Stimulated activated CD8-positive, alpha-beta memory T cell treated with anti-CD3 and anti-CD28 coated beads, Interleukin-4, amount 100 ng/mL, for 1 hour (primary cell): Measurements from ENCODE around the gene EXOC3L1.

Experiments used
- DNase-seq, 2 donors: peaks; one replicate each; pipeline ENCODE4 v3.0.0-alpha.2; 2020; ENCODE audit warnings: low read depth in 2 of 2, low spot score in 1 of 2

The EXOC3L1 gene

GRCh38 chr16:67216612-67217490 is 26.9 kb upstream of the EXOC3L1 start:
- no peak for DNase-seq

GRCh38 chr16:67215706-67216105 is 25.8 kb upstream of the EXOC3L1 start:
- no peak for DNase-seq

- no peak for DNase-seq
These were observed 23.5 kb upstream of the EXOC3L1 start for GRCh38 chr16:67213197-67214019.

GRCh38 chr16:67212766-67213165 is 22.8 kb upstream of the EXOC3L1 start:
- DNase-seq, result no peak

- DNase-seq, result no peak
These were observed 21.7 kb upstream of the EXOC3L1 start for GRCh38 chr16:67211674-67212073.

GRCh38 chr16:67210069-67210937 is 20.4 kb upstream of the EXOC3L1 start:
- no peak for DNase-seq

- no peak for DNase-seq
These were observed 19.6 kb upstream of the EXOC3L1 start for GRCh38 chr16:67209565-67209964.

- no peak for DNase-seq
These were observed 18.4 kb upstream of the EXOC3L1 start for GRCh38 chr16:67208154-67208896.

GRCh38 chr16:67207249-67208091 is 17.5 kb upstream of the EXOC3L1 start:
- no peak for DNase-seq

- no peak for DNase-seq
These were observed 16.9 kb upstream of the EXOC3L1 start for GRCh38 chr16:67206838-67207248.

- DNase-seq, result no peak
These were observed 16.3 kb upstream of the EXOC3L1 start for GRCh38 chr16:67206129-67206837.

- DNase-seq, result no peak
These were observed 14.1 kb upstream of the EXOC3L1 start for GRCh38 chr16:67204076-67204475.

GRCh38 chr16:67202956-67203493 is 13.1 kb upstream of the EXOC3L1 start:
- no peak for DNase-seq

- no peak for DNase-seq
These were observed 12.5 kb upstream of the EXOC3L1 start for GRCh38 chr16:67202426-67202825.

GRCh38 chr16:67201411-67202345 is 11.7 kb upstream of the EXOC3L1 start:
- no peak for DNase-seq

GRCh38 chr16:67200491-67200890 is 10.6 kb upstream of the EXOC3L1 start:
- no peak for DNase-seq

- DNase-seq, result no peak
These were observed 9.9 kb upstream of the EXOC3L1 start for GRCh38 chr16:67199808-67200198.
